ENCODE results near the gene CKS2.
"Not testable (repeated sequence)": the region's sequence is repeated elsewhere in the genome, so short reads cannot be mapped to it uniquely, and the experiment has no call there.

The CKS2 gene

DNA sequence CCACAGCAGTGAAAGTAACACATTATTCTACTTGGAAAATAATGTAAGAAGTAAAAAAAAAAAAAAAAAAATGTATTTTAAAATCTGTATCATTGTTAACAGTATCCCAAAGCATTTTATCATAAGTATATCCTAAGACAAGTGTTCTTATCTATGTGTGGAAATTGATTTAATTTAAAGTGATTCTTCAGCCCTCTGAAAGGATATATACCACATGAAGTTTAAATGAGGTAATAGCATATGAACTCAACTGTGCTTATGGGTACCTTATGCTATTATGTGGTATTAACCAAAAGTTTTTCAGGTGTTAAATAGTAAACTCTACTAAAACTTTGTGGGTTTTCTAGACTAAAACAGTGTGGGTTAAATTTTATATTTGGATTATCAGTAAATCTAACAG is 4.5 kb downstream of the CKS2 start:
- TF ChIP-seq JUND (IDR thresholded peaks at IDR 0.05; ENCODE audit: low read depth), result no peak
- DNase-seq (ENCODE audit: low read depth in 1 of 2, low spot score in 1 of 2), result no peak
- in situ Hi-C loops (cut with HindIII; ENCODE audit: low pct_unique_long_range_greater_than_20kb, low sequenced_read_pairs), result no loop called here

DNA sequence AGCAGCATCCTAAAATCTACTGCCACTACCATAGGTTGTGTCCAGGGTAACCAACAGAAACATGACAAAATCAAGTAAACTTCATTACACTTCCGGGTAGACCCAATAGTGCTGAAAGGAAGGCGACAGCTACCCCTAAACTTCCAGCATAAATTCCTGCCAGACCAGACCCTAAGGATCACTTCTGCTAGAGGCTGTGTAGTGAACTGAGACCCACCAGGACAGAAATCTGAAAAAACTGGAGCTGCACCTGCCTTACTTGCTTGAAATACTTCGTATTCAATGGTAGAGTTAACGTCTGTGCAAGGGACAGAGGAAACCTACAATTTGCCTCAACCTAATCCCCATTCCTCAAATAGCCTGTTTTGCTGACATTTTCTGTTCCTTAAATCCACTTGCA is 6.3 kb downstream of the CKS2 start:
- in situ Hi-C loops (cut with HindIII; ENCODE audit: low pct_unique_long_range_greater_than_20kb, low sequenced_read_pairs), result no loop called here
- TF ChIP-seq JUND (IDR thresholded peaks at IDR 0.05; ENCODE audit: low read depth), result no peak
- no peak for DNase-seq (ENCODE audit: low read depth in 1 of 2, low spot score in 1 of 2)

DNA sequence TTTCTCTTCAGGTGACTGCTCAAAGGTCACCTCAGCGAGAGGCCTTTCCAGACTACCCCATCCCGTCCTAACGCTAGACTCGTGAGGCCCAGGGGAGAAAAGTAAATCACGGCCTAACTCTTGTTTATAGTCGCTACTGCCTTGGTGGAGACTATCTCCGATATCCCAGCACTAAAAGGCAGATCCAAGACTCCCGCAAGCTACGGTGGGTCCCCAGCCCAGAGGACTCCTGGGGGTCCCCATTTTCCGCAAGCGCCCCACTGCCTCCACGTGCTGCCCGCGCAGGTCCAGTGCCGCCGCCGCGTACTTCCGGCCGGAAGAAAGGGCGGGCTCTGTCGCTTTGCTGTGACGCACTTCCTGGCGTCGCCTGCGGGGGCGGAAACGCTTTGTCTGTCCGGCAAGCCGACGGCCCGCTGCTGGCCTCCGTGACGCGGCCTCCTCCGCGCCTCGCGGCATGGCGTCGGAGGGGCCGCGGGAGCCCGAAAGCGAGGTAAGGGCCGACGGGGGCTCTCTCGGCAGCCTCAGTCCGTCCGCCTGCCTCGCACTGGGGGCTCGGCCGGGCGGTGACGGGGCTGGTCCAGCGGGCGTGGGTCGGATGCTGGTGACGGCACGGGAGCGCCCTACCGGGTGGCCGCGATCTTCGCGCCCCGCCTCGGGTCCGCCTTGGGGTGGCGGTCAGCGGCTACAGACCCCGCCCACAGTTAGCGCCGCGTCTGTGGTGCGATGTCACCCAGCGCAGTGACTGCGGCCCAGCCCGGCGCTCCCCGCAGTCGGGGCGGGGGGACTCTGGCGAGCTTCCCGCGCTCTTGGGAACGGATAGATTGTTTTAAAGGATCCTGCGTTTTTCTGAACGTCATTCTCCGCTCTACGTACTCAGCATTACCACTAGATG is 7.4 kb downstream of the CKS2 start, which contains the start of gene SECISBP2:
Gene SECISBP2, plus strand, starts transcription at position 378 of the 892 bp plus-strand sequence. Its CDS starts 77 bp downstream, at position 455.
- no peak for TF ChIP-seq JUND (IDR thresholded peaks at IDR 0.05; ENCODE audit: low read depth)
- in situ Hi-C loops (cut with HindIII; ENCODE audit: low pct_unique_long_range_greater_than_20kb, low sequenced_read_pairs), result no loop called here
- DNase-seq (ENCODE audit: low read depth in 1 of 2, low spot score in 1 of 2), result peak; percentile 79 to 98

DNA sequence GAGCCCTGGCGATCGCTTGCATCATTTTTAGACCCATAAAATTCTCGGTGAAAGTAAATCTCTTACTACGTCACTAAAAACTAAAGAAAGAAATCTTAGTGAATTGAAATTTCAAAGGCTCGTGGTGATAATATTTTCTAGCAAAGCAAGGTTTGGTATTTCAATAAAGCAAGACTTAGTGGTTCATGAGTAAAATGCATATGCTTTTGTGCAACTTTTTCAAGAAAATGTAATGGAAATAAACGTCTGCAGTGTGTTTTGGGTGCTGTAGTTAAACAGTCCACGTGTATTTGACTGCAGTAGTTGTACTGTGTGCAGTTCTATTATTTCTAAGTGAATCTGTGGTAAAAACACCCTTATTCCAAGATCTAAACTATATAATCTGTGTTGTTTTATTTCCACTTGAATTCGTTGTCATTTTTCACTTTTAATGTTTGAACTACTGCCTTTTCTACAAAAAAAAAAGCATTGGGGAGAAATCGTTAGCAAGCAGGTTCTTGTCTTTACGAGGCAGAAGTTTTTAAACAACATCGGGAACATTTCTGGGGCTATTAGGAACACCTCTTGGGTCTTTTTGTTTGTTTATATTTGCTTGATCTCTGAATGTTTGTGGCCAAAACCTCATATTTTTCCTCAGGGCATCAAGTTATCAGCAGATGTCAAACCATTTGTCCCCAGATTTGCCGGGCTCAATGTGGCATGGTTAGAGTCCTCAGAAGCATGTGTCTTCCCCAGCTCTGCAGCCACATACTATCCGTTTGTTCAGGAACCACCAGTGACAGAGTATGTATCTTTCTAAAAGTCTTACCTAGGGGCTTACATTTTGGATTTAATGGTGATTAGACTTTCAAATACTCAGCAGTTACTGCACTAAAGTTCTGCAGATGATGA is 8.3 kb downstream of the CKS2 start:
- no peak for TF ChIP-seq JUND (IDR thresholded peaks at IDR 0.05; ENCODE audit: low read depth)
- in situ Hi-C loops (cut with HindIII; ENCODE audit: low pct_unique_long_range_greater_than_20kb, low sequenced_read_pairs), result no loop called here
- DNase-seq (ENCODE audit: low read depth in 1 of 2, low spot score in 1 of 2), result no peak

DNA sequence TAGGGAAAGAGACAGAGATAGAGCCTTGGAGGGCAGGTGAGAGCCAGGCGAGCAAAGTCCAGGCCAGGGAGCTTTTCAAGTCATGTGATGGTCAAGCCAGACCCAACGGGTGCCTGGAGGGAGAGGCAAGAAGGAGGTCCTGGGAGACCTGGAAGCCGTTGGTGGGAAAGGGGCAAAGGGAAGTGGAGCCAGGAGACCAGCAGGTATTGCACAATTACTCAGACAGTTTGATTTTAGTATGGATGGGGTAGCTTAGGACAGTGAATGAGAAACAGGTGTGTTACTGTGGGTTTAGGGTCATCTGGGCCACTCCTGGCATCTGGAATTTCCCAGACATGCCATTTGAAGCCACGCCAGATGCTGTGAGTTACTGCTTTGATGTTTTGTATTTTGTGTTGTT is 12.4 kb downstream of the CKS2 start:
- TF ChIP-seq JUND (IDR thresholded peaks at IDR 0.05; ENCODE audit: low read depth), result no peak
- no peak for DNase-seq (ENCODE audit: low read depth in 1 of 2, low spot score in 1 of 2)
- in situ Hi-C loops (cut with HindIII; ENCODE audit: low pct_unique_long_range_greater_than_20kb, low sequenced_read_pairs), result no loop called here

DNA sequence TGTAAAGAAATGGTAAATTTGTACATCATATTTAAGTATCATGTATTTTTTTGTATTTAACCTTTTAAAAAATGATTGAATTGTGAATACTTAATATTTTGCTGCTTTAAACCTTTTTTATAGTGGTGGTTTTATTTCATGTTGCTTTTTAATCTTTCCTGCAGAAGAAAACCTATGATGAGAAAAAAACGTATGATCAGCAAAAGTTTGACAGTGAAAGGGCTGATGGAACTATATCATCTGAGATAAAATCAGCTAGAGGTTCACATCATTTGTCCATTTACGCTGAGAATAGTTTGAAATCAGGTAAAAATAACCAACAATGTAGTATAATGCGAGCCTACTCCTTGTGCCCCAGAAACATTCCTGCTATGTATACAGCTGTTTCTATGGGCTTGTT is 14.7 kb downstream of the CKS2 start:
- in situ Hi-C loops (cut with HindIII; ENCODE audit: low pct_unique_long_range_greater_than_20kb, low sequenced_read_pairs), result no loop called here

DNA sequence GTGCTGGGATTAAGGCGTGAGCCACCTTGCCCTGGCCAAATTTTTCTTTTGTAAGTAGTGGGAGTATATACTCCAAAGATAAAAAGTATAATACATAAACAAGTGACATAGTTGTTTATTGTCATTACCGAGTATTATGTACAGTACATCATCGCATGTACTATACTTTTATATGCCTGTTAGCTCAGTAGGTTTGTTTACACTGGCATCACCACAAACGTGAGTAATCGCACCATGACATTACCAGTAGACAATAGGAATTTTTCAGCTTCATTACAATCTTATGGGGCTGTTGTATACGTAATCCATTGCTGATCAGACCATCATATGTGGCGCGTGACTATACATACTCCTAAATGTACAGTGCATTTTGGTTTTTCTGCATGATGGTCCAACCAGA is 17.1 kb downstream of the CKS2 start:
- no peak for DNase-seq (ENCODE audit: low read depth in 1 of 2, low spot score in 1 of 2)
- in situ Hi-C loops (cut with HindIII; ENCODE audit: low pct_unique_long_range_greater_than_20kb, low sequenced_read_pairs), result no loop called here
- TF ChIP-seq JUND (IDR thresholded peaks at IDR 0.05; ENCODE audit: low read depth), result no peak

More for the DNA sequence above, 14.7 kb downstream of the CKS2 start:
- no peak for DNase-seq (ENCODE audit: low read depth in 1 of 2, low spot score in 1 of 2)
- TF ChIP-seq JUND (IDR thresholded peaks at IDR 0.05; ENCODE audit: low read depth), result no peak

DNA sequence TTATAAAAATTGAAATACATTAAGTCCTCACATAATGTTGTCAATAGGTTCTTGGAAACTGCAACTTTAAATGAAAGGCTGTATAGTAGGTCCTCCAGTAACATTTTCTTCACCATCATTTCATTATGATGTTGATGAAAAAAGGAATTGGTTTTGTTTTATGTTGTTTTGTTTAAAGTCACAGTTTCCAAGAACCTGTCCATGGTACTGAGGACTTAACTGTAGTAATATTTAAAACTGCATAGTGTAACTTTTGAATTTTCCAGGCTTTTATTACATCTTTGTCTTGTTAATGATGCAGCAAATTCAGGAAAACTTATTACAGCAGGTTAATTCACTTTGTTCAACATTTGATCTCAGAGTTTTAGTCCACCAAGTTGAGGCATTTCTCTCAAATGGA is 18.9 kb downstream of the CKS2 start:
- DNase-seq (ENCODE audit: low read depth in 1 of 2, low spot score in 1 of 2), result no peak
- TF ChIP-seq JUND (IDR thresholded peaks at IDR 0.05; ENCODE audit: low read depth), result no peak
- in situ Hi-C loops (cut with HindIII; ENCODE audit: low pct_unique_long_range_greater_than_20kb, low sequenced_read_pairs), result no loop called here

DNA sequence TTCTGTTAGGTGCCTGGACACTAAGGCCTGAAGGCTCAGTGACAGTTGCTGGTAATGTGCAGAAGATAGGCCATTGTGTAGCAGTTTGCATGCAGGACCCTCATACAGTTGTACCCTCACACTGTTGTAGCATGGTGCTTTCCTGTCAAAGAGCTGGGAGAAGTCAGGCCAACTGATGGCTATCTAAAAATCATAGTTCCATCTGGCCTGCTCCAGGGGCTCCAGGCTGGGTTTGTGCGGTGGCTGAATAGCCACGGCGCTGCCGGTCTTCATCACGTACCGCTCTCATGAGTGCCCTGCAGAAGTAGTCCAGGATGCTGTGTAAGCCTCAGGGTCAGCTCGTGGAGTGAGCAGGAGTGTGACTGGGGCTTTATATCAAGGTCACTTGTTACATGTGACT is 19.5 kb downstream of the CKS2 start:
- DNase-seq (ENCODE audit: low read depth in 1 of 2, low spot score in 1 of 2), result no peak
- in situ Hi-C loops (cut with HindIII; ENCODE audit: low pct_unique_long_range_greater_than_20kb, low sequenced_read_pairs), result no loop called here
- no peak for TF ChIP-seq JUND (IDR thresholded peaks at IDR 0.05; ENCODE audit: low read depth)

DNA sequence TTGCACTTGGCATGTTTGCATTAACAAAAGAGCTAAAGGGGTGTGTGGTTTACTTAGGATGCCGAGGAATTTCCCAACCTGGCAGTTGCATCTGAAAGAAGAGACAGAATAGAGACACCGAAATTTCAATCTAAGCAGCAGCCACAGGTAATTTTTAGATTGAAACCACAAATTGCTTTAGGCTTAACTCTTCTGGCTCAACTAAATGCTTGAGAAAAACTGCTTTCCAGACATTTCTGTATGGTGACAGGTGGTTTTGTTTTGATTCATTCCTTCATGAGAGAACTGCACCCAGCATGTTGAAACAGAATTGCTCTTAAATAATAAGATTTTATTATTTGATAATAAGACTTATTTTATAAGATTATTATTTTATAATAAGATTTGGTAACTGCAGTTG is 28.8 kb downstream of the CKS2 start:
- in situ Hi-C loops (cut with HindIII; ENCODE audit: low pct_unique_long_range_greater_than_20kb, low sequenced_read_pairs), result no loop called here
- no peak for DNase-seq (ENCODE audit: low read depth in 1 of 2, low spot score in 1 of 2)
- no peak for TF ChIP-seq JUND (IDR thresholded peaks at IDR 0.05; ENCODE audit: low read depth)

DNA sequence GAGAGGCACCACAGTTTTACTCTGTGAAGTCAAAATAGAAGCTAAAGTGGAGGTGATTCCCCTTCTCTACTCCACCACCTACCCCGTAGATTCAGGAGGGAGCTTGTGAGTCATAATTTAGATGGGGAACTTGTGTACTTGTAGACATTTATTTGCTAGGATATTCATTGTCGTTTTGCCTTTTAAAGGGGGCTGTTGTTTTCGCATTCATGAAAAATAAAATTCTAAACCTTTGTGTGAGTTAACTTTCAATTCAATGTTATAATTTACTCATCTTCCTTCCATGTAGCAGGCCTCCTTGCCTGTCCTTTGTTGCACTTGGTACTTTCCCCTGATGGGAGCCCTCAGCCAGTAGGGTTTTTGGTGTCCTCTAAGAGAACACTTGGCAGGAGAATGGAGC is 29.3 kb downstream of the CKS2 start:
- no peak for DNase-seq (ENCODE audit: low read depth in 1 of 2, low spot score in 1 of 2)
- in situ Hi-C loops (cut with HindIII; ENCODE audit: low pct_unique_long_range_greater_than_20kb, low sequenced_read_pairs), result no loop called here
- TF ChIP-seq JUND (IDR thresholded peaks at IDR 0.05; ENCODE audit: low read depth), result no peak

DNA sequence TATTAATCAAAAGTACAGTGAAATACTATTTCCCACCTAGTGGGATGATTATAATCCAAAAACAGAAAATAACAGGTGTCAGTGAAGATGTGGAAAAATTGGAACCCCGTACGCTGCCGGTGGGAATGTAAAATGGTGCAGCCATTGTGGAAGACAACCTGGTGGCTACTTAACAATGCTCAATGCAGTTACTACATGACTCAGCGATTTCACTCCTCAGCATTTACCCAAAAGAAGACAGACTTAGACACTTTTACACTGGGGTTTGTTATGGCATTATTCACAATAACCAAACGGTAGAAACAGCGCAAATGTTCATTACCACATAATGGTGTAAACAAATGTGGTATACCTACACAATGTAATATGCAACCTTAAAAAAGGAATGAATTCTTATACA is 31.2 kb downstream of the CKS2 start:
- no peak for TF ChIP-seq JUND (IDR thresholded peaks at IDR 0.05; ENCODE audit: low read depth)
- in situ Hi-C loops (cut with HindIII; ENCODE audit: low pct_unique_long_range_greater_than_20kb, low sequenced_read_pairs), result no loop called here
- no peak for DNase-seq (ENCODE audit: low read depth in 1 of 2, low spot score in 1 of 2)

DNA sequence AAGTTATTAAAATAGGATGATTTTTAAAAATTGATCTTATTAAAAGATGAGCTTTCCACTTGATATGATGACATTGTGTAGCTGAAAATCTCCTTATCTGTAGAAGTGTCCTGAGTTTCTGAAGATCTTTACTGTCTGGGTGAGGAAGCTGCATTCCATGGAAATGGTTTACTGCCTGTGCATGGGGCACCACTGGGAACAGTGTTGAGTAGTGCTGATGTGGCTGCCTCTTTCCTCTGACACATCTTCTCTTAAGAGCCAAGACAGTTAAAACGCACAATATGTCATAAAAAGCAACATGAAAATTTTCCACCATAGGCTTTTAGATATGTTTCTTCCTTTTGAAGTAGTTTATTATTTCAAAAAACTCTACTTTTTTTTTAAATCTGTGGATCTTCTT is 32.0 kb downstream of the CKS2 start:
- DNase-seq (ENCODE audit: low read depth in 1 of 2, low spot score in 1 of 2), result no peak
- TF ChIP-seq JUND (IDR thresholded peaks at IDR 0.05; ENCODE audit: low read depth), result no peak
- in situ Hi-C loops (cut with HindIII; ENCODE audit: low pct_unique_long_range_greater_than_20kb, low sequenced_read_pairs), result no loop called here

DNA sequence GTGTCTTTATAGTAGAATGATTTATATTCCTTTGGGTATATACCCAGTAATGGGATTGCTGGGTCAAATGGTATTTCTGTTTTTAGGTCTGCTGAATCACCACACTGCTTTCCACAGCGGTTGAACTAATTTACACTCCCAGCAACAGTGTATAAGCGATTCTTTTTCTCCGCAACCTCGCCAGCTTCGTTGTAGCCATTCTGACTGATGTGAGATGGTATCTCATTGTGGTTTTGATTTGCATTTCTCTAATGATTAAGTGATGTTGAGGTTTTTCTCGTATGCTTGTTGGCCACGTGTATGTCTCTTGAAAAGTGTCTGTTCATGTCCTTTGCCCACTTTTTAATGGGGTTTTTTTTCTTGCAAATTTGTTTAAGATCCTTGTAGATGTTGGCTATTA is 32.8 kb downstream of the CKS2 start:
- in situ Hi-C loops (cut with HindIII; ENCODE audit: low pct_unique_long_range_greater_than_20kb, low sequenced_read_pairs); DNase-seq (ENCODE audit: low read depth in 1 of 2, low spot score in 1 of 2): not testable (repeated sequence)

All from T47D (cell line).